GM23338 (cell line): ENCODE data around the gene TRAF1. TPM values are rescaled to one million over a fixed set of nuclear protein-coding genes. Genes with fewer than 3 reads are reported as not detected.

ENCODE experiments used
- ATAC-seq: fragments of 200-7000 bp; cut with Tn5 transposase; 3 replicates; pipeline ENCODE4 v1.9.1; 2020
- DNase-seq: peaks from one replicate; pipeline ENCODE4 v3.0.0-alpha.2; 2015; ENCODE audit warnings: low spot score
- H2AFZ ChIP-seq: fragments of 200-600 bp; sonication (generic); 2 replicates; pipeline ENCODE4 v1.8.0; 2016; ENCODE audit warnings: antibody characterized with exemption, mild to moderate bottlenecking, moderate library complexity
- H3F3A ChIP-seq: fragments of 200-600 bp; sonication (generic); replicated peaks from 2 replicates; pipeline ENCODE4 v1.8.0; 2017; ENCODE audit warnings: antibody characterized with exemption, mixed run types, low read depth
- H3K27ac ChIP-seq: fragments of 200-600 bp; sonication (generic); 2 replicates; pipeline ENCODE4 v1.6.1; 2016; ENCODE audit warnings: low read depth
- H3K27me3 ChIP-seq: fragments of 200-600 bp; sonication (generic); 2 replicates; pipeline ENCODE4 v1.8.0; 2016; ENCODE audit warnings: mild to moderate bottlenecking, mixed run types, moderate library complexity; ENCODE audit not compliant: insufficient read depth
- H3K36me3 ChIP-seq: fragments of 200-600 bp; sonication (generic); 2 replicates; pipeline ENCODE4 v1.8.0; 2016; ENCODE audit warnings: mild to moderate bottlenecking; ENCODE audit not compliant: insufficient read depth
- H3K4me1 ChIP-seq: fragments of 200-600 bp; sonication (generic); 2 replicates; pipeline ENCODE4 v1.8.0; 2016; ENCODE audit warnings: mild to moderate bottlenecking, moderate library complexity; ENCODE audit not compliant: insufficient read depth
- H3K4me2 ChIP-seq: fragments of 200-600 bp; sonication (generic); 2 replicates; pipeline ENCODE4 v1.7.1; 2017; ENCODE audit warnings: mixed run types
- H3K4me3 ChIP-seq: fragments of 200-600 bp; sonication (generic); 2 replicates; pipeline ENCODE4 v1.6.1; 2016; ENCODE audit warnings: mixed run types
- H3K79me2 ChIP-seq: fragments of 200-600 bp; sonication (generic); replicated peaks from 2 replicates; pipeline ENCODE4 v1.8.0; 2017; ENCODE audit warnings: mild to moderate bottlenecking; ENCODE audit not compliant: insufficient read depth
- H3K9me2 ChIP-seq: fragments of 200-600 bp; sonication (generic); 2 replicates; pipeline ENCODE4 v1.8.0; 2017; ENCODE audit not compliant: insufficient read depth
- H4K20me1 ChIP-seq: fragments of 200-600 bp; sonication (generic); replicated peaks from 2 replicates; pipeline ENCODE4 v1.8.0; 2017; ENCODE audit warnings: mild to moderate bottlenecking; ENCODE audit not compliant: insufficient read depth
- H3K27ac Mint-ChIP-seq: 2 replicates; pipeline ENCODE4 v1.8.0; 2020; ENCODE audit warnings: inconsistent platforms, mild to moderate bottlenecking, moderate library complexity, mixed read lengths
- H3K27me3 Mint-ChIP-seq: 3 replicates; pipeline ENCODE4 v1.8.0; 2022; ENCODE audit warnings: low read depth, mild to moderate bottlenecking, moderate library complexity, mixed read lengths, inconsistent platforms; ENCODE audit not compliant: insufficient read depth, poor library complexity
- H3K36me3 Mint-ChIP-seq: 3 replicates; pipeline ENCODE4 v1.8.0; 2021; ENCODE audit warnings: low read depth, mild to moderate bottlenecking, inconsistent platforms, moderate library complexity, mixed read lengths
- H3K4me1 Mint-ChIP-seq: 3 replicates; pipeline ENCODE4 v1.8.0; 2020; ENCODE audit warnings: mild to moderate bottlenecking, inconsistent platforms, mixed read lengths
- H3K4me3 Mint-ChIP-seq: 3 replicates; pipeline ENCODE4 v1.8.0; 2021; ENCODE audit warnings: moderate library complexity, mild to moderate bottlenecking, inconsistent platforms, mixed read lengths
- H3K9me3 Mint-ChIP-seq: 3 replicates; pipeline ENCODE4 v1.8.0; 2020; ENCODE audit warnings: moderate library complexity, mild to moderate bottlenecking, inconsistent platforms, mixed read lengths
- CREB1 ChIP-seq: fragments of 250-450 bp; sonication (Bioruptor Pico); IDR thresholded peaks from 2 replicates; pipeline ENCODE4 v1.5.0; 2020; ENCODE audit warnings: low read depth, mild to moderate bottlenecking, moderate library complexity
- ETS1 ChIP-seq: IDR thresholded peaks from 2 replicates; pipeline ENCODE4 v1.6.1; 2016; ENCODE audit warnings: antibody characterized with exemption
- EZH2 ChIP-seq: fragments of 200-600 bp; sonication (generic); IDR thresholded peaks from one replicate; pipeline ENCODE4 v1.8.0; 2017; ENCODE audit warnings: antibody characterized with exemption, mild to moderate bottlenecking, low read depth; ENCODE audit not compliant: unreplicated experiment
- EZH2phosphoT487 ChIP-seq: fragments of 200-600 bp; sonication (generic); IDR thresholded peaks from one replicate; pipeline ENCODE4 v1.8.1; 2018; ENCODE audit warnings: antibody characterized with exemption; ENCODE audit not compliant: unreplicated experiment
- JUNB ChIP-seq: IDR thresholded peaks from one replicate; pipeline ENCODE4 v1.6.1; 2016; ENCODE audit warnings: antibody characterized with exemption; ENCODE audit not compliant: unreplicated experiment
- NANOG ChIP-seq: IDR thresholded peaks from 2 replicates; pipeline ENCODE4 v1.6.1; 2016; ENCODE audit warnings: antibody characterized with exemption, borderline replicate concordance
- POLR2AphosphoS5 ChIP-seq: IDR thresholded peaks from 2 replicates; pipeline ENCODE4 v1.6.1; 2016; ENCODE audit warnings: antibody characterized with exemption, low read depth
- REST ChIP-seq: IDR thresholded peaks from one replicate; pipeline ENCODE4 v1.6.1; 2018; ENCODE audit warnings: antibody characterized with exemption; ENCODE audit not compliant: unreplicated experiment
- STAT1 ChIP-seq: IDR thresholded peaks from one replicate; pipeline ENCODE4 v1.6.1; 2016; ENCODE audit warnings: antibody characterized with exemption; ENCODE audit not compliant: unreplicated experiment
- ZNF114 ChIP-seq: fragments of 250-450 bp; sonication (Bioruptor Pico); IDR thresholded peaks from 2 replicates; pipeline ENCODE4 v1.5.0; 2020; ENCODE audit warnings: mild to moderate bottlenecking, moderate library complexity
- ZNF331 ChIP-seq: fragments of 250-450 bp; sonication (Bioruptor Pico); IDR thresholded peaks from 2 replicates; pipeline ENCODE4 v1.5.0; 2020; ENCODE audit warnings: low read depth, mild to moderate bottlenecking, moderate library complexity
- ZNF462 ChIP-seq: fragments of 250-450 bp; sonication (Bioruptor Pico); IDR thresholded peaks from 2 replicates; pipeline ENCODE4 v1.5.0; 2020; ENCODE audit warnings: mild to moderate bottlenecking, moderate library complexity
- polyA plus RNA-seq: library from polyadenylated mRNA; unstranded; fragments of >200 nt; fragmentation: Nextera tagmentation; extraction: Ambion mirVana; gene quantifications from 2 replicates; pipeline ENCODE4 v1.2.1, GENCODE V29; 2016
- total RNA-seq: library from RNA; depleted of rRNA; stranded (reverse); fragments of >200 nt; shearing (Covaris generic); gene quantifications from 2 replicates; pipeline ENCODE4 v1.2.3, GENCODE V29; 2014
- TF ChIP-seq, protein P1 (sequence below), 2 experiments: fragments of 200-600 bp in 1 of 2; sonication (generic) in 1 of 2; conservative IDR thresholded peaks; 2 replicates each; pipeline versions ENCODE4 v1.5.1 to v1.6.1; 2016 to 2017; ENCODE audit warnings: antibody characterized with exemption in 2 of 2, low read depth in 2 of 2, mild to moderate bottlenecking in 2 of 2, moderate library complexity in 1 of 2

The TRAF1 gene
- total and polyA plus RNA-seq, 2 experiments from 2014 or later = 0.39 to 1.4 TPM

DNA sequence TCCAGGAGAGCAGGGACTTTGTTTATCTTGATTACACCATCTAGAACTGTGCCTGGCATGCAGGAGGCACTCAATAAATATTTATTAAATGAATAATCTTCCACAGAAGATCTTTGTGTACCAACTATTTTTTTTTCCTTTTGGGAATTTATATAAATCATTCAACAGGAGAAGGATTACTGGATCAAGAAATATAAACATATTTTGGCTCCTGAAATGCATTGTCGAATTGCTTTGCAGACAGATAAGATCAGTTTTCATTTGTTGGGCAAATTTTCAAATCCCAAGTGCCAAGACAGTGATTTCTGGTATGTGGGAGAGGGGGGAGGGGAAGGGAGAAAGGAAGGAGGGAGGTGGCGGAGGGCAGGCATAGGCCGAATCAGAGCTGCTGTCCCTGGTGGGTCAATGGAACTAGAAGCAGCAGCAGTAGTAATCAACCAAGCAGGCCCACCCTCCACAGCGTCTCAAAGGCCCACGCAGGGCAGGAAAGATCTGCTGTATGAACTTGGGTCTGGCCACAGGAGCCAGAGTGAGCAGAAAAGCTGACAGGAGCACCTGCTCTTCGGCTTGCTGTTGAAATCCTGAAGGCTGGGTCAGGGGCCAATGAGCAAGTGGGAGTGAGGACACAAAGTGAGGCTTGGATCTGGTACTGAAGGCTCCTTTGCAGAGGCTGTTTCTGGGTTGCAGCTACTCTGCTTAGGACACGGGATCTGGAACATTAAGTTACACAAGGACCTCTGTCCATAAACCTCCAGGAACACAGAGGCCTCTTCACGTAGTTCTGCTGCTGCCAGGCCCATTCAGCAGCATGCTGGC lies 15.8 kb upstream of the TRAF1 start:
- no peak overlapping the region for H3K27ac ChIP-seq
- H3K4me3 ChIP-seq = peak overlapping the region; percentile 9; the same call in 1 of the 2 replicates
- TF ChIP-seq ZNF462 = no peak
- TF ChIP-seq CREB1 (CRISPR knock-in tag) = no peak
- no peak for TF ChIP-seq POLR2AphosphoS5
- no peak for TF ChIP-seq REST
- TF ChIP-seq ZNF331 (CRISPR knock-in tag) = no peak
- TF ChIP-seq EZH2 = no peak
- no peak for TF ChIP-seq NANOG
- TF ChIP-seq JUNB = no peak
- no peak for TF ChIP-seq ZNF114 (CRISPR knock-in tag)
- TF ChIP-seq STAT1 = no peak
- TF ChIP-seq, protein P1, sequence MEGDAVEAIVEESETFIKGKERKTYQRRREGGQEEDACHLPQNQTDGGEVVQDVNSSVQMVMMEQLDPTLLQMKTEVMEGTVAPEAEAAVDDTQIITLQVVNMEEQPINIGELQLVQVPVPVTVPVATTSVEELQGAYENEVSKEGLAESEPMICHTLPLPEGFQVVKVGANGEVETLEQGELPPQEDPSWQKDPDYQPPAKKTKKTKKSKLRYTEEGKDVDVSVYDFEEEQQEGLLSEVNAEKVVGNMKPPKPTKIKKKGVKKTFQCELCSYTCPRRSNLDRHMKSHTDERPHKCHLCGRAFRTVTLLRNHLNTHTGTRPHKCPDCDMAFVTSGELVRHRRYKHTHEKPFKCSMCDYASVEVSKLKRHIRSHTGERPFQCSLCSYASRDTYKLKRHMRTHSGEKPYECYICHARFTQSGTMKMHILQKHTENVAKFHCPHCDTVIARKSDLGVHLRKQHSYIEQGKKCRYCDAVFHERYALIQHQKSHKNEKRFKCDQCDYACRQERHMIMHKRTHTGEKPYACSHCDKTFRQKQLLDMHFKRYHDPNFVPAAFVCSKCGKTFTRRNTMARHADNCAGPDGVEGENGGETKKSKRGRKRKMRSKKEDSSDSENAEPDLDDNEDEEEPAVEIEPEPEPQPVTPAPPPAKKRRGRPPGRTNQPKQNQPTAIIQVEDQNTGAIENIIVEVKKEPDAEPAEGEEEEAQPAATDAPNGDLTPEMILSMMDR (conservative IDR thresholded peaks at IDR 0.05; ENCODE audit: low read depth in 2 of 2) = no peak
- no peak for TF ChIP-seq EZH2phosphoT487
- TF ChIP-seq ETS1 = no peak
- peak overlapping the region; percentile 95 for H2AFZ ChIP-seq
- H3F3A ChIP-seq = 0 out of 2 replicates have a peak, but pooled peaks cover 7% of the 10 kb centered on the region
- DNase-seq (peak; percentile 62), ATAC-seq (peak; percentile 85)
- Mint-ChIP-seq H3K4me1 (peaks cover 30% of the 10 kb centered on the region), H3K27ac (no peak overlapping the region), H3K9me3 (no peaks in the 10 kb centered on the region), H3K27me3 (peaks cover 8% of the 10 kb centered on the region), H3K36me3 (no peaks in the 10 kb centered on the region), H3K4me3 (no peak overlapping the region)
- no peaks in the 10 kb centered on the region for H3K79me2 ChIP-seq
- H3K9me2 ChIP-seq = no peaks in the 10 kb centered on the region
- peaks cover 30% of the 10 kb centered on the region for H3K4me1 ChIP-seq
- H3K36me3 ChIP-seq = no peaks in the 10 kb centered on the region
- 0 out of 2 replicates have a peak overlapping the region, but pooled peaks have one; percentile 27 for H3K4me2 ChIP-seq
- no peaks in the 10 kb centered on the region for H4K20me1 ChIP-seq
- H3K27me3 ChIP-seq = no peaks in the 10 kb centered on the region
